Epithelial cell of proximal tubule (primary cell): ENCODE data around the gene ID4. TPM values are rescaled to one million over a fixed set of nuclear protein-coding genes. Genes with fewer than 3 reads are reported as not detected.

Experiments used
- DNase-seq: peaks from one replicate; pipeline ENCODE4 v3.0.0-alpha.2; 2011; ENCODE audit warnings: low read depth
- H3K4me3 ChIP-seq: 2 replicates; pipeline ENCODE4 v1.5.1; 2011; ENCODE audit warnings: low read depth, mild to moderate bottlenecking, low read length
- total RNA-seq: library from RNA; depleted of rRNA; stranded (reverse); fragments of >200 nt; gene quantifications from 2 replicates; pipeline ENCODE4 v1.2.3, GENCODE V29; 2015
- TF ChIP-seq, protein P1 (sequence below): conservative IDR thresholded peaks from 2 replicates; pipeline ENCODE4 v1.5.1; 2012; ENCODE audit warnings: low read depth, mild to moderate bottlenecking, low read length

ID4 gene
- total RNA-seq, 1 donor from 2014 or later = 17.8 TPM

DNA sequence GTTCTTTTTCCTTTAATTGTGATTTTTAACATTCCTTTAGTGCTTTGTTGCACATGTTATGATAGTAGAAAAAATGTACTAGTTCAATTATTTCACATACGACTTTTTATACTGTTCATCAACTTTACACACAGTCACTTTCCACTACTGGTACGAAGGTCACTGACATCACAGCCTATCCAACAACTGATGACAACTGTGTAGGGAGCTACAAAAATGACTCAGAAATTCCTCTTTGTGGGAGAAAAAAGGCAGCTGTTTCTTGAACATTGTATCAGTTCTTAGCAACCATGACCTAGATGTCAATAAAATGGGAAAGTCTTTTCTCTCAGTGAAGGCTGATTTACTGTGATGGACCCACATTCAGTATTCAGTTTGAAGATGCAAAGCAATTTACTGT lies 7.0 kb upstream of the ID4 start:
- peak; percentile 68 for DNase-seq
- H3K4me3 ChIP-seq = no peak overlapping the region
- TF ChIP-seq, protein P1, sequence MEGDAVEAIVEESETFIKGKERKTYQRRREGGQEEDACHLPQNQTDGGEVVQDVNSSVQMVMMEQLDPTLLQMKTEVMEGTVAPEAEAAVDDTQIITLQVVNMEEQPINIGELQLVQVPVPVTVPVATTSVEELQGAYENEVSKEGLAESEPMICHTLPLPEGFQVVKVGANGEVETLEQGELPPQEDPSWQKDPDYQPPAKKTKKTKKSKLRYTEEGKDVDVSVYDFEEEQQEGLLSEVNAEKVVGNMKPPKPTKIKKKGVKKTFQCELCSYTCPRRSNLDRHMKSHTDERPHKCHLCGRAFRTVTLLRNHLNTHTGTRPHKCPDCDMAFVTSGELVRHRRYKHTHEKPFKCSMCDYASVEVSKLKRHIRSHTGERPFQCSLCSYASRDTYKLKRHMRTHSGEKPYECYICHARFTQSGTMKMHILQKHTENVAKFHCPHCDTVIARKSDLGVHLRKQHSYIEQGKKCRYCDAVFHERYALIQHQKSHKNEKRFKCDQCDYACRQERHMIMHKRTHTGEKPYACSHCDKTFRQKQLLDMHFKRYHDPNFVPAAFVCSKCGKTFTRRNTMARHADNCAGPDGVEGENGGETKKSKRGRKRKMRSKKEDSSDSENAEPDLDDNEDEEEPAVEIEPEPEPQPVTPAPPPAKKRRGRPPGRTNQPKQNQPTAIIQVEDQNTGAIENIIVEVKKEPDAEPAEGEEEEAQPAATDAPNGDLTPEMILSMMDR = no peak

DNA sequence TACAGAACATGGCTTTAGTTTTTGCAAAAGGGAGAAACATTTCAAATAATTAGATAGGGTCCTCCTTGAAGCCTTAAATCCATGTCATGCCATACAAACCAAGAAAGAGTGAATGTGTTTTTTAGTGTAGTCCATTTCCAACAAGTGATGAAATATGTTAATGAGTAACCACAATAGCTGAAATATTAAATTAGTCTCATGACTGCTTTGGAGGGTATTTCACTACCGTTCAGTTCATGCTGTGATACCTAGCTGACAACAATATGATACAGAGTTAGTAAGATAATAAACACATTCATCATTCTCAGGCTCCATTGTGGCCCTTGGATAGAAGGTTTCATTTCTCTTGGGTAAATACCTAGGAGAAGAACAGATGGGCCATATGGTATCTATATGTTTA lies 5.8 kb upstream of the ID4 start:
- peak; percentile 61 for DNase-seq
- TF ChIP-seq, protein P1 = no peak
- H3K4me3 ChIP-seq = no peak overlapping the region

DNA sequence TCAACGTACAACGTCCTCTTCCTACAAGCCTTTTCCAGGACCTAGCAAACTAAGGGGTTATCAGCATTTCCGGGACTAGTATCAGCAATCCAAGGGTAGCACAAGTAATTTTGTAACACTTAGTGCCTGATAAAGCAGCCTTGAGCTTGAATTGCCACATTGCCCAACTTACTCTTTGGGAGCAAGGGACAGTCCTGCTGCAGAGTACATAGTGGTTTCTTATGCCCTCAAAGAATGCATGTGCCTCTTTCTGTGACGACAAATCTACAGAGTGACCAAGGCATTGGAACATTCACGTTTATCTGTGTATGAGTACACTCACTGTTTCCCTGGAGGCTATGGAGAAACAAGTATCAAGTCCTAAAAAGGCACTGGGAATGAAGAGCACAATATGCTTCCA lies 3.2 kb upstream of the ID4 start:
- no peak for DNase-seq
- TF ChIP-seq, protein P1 = no peak

DNA sequence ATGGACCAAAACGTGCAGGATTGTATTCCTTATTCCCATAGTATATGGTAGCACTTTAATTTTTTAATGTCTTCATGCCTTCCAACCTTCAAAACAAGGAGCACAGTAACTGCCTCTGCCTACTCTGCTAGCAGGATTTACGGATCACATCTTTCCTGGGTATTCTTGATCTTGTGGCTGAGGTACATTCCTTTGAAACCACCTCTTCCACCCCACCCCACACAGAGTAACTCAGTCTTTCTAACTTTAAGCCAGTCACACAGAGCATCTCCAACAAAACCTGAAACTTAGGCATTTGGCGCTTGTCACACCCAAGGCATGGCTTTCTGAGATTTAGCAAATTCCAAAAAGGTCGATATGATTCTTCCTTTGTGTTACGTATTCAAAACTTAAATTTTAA lies 2.3 kb upstream of the ID4 start:
- no peak for DNase-seq
- TF ChIP-seq, protein P1 = no peak
- H3K4me3 ChIP-seq = no peak overlapping the region

More for the DNA sequence above, 3.2 kb upstream of the ID4 start:
- H3K4me3 ChIP-seq = no peak overlapping the region

DNA sequence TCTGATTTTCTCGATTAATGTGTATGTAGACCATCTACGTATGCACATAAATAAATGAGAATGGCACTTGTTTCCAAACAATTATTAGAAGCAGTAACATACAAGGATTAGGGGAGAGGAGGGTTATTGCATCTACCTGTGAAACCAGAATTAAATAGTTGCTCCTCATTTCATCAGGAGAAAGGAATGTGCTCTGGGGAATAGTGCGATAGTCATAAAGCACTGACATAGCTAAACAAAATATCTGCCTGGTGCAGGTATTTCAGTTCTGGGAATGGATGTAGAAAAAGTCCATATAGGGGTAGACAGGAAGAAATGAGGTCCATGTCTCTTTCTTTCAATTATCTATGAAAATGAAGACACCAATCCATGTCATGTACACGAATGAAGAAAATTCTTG lies 1.6 kb upstream of the ID4 start:
- TF ChIP-seq, protein P1 = no peak
- DNase-seq = no peak
- H3K4me3 ChIP-seq = no peak overlapping the region

DNA sequence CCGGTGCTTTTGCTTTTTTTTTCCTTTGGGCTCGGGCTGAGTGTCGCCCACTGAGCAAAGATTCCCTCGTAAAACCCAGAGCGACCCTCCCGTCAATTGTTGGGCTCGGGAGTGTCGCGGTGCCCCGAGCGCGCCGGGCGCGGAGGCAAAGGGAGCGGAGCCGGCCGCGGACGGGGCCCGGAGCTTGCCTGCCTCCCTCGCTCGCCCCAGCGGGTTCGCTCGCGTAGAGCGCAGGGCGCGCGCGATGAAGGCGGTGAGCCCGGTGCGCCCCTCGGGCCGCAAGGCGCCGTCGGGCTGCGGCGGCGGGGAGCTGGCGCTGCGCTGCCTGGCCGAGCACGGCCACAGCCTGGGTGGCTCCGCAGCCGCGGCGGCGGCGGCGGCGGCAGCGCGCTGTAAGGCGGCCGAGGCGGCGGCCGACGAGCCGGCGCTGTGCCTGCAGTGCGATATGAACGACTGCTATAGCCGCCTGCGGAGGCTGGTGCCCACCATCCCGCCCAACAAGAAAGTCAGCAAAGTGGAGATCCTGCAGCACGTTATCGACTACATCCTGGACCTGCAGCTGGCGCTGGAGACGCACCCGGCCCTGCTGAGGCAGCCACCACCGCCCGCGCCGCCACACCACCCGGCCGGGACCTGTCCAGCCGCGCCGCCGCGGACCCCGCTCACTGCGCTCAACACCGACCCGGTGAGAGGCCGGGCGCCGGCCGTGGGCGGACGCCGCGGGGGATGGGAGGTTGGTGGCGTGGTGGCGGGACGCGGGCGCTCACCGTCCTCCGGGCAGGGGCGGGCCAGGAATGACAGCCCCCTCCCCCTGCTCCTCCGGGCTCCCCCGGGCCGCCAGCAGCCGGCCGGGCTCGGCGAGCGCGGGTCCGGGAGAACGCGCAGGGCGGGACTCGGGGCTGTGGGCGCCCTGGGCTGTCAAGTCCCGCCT lies 606 bp downstream of the ID4 start:
- no peak for DNase-seq
- TF ChIP-seq, protein P1 = no peak

More for the DNA sequence above, 606 bp downstream of the ID4 start:
- peak overlapping the region; percentile 75 for H3K4me3 ChIP-seq
